ENCODE results near the gene IL17RC. TPM values are rescaled to one million over a fixed set of nuclear protein-coding genes. Genes with fewer than 3 reads are reported as not detected.
A peak's percentile ranks its signal among the peaks of the same experiment; 100 is the strongest.

Gene IL17RC
- total and polyA plus RNA-seq, 2 donors (not counting 1 experiment from before 2014, with no cell fraction given): 17.1 to 17.5 TPM

GRCh38 chr3:9951598-9951961 lies 34.7 kb downstream of the IL17RC start:
- Histone ChIP-seq H3K4me1 (ENCODE audit: control insufficient read depth, extremely low read depth, insufficient read depth, low read length) (peaks cover 10% of the 10 kb centered on the region), H3K36me3 (ENCODE audit: control insufficient read depth, insufficient read depth, low read length) (no peaks in the 10 kb centered on the region), H4K20me1 (ENCODE audit: control insufficient read depth, extremely low read depth, insufficient read depth, low read length) (no peaks in the 10 kb centered on the region), H2AFZ (ENCODE audit: low read length) (no peak overlapping the region), H3K9me3 (ENCODE audit: control insufficient read depth, insufficient read depth, low read depth, low read length) (no peaks in the 10 kb centered on the region), H3K79me2 (ENCODE audit: control insufficient read depth, insufficient read depth, low read length) (no peaks in the 10 kb centered on the region), H3K4me3 (replicated peaks in 1 of 4; ENCODE audit: control extremely low read depth in 1 of 4, insufficient read depth in 1 of 4, low read depth in 3 of 4, low read length in 4 of 4) (peak overlapping the region; percentile 22 to 74 (median 50)), H3K27me3 (ENCODE audit: control insufficient read depth, insufficient read depth, low read length) (no peaks in the 10 kb centered on the region), H3K27ac (ENCODE audit: insufficient read depth, low read length) (no peak overlapping the region), H3K4me2 (ENCODE audit: extremely low read depth, insufficient read depth, low read length) (peak overlapping the region; percentile 83), H3K9ac (ENCODE audit: insufficient read depth, low read length) (no peak overlapping the region)
- TF ChIP-seq, protein P1, sequence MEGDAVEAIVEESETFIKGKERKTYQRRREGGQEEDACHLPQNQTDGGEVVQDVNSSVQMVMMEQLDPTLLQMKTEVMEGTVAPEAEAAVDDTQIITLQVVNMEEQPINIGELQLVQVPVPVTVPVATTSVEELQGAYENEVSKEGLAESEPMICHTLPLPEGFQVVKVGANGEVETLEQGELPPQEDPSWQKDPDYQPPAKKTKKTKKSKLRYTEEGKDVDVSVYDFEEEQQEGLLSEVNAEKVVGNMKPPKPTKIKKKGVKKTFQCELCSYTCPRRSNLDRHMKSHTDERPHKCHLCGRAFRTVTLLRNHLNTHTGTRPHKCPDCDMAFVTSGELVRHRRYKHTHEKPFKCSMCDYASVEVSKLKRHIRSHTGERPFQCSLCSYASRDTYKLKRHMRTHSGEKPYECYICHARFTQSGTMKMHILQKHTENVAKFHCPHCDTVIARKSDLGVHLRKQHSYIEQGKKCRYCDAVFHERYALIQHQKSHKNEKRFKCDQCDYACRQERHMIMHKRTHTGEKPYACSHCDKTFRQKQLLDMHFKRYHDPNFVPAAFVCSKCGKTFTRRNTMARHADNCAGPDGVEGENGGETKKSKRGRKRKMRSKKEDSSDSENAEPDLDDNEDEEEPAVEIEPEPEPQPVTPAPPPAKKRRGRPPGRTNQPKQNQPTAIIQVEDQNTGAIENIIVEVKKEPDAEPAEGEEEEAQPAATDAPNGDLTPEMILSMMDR (conservative IDR thresholded peaks at IDR 0.05 in 1 of 2, IDR thresholded peaks at IDR 0.05 in 1 of 2; ENCODE audit: low read depth in 1 of 2, low read length in 2 of 2): no peak
- no peak for TF ChIP-seq EZH2 (IDR thresholded peaks at IDR 0.05; ENCODE audit: low read length, missing control alignments)
- DNase-seq (ENCODE audit: low read depth in 2 of 2): no peak

DNA sequence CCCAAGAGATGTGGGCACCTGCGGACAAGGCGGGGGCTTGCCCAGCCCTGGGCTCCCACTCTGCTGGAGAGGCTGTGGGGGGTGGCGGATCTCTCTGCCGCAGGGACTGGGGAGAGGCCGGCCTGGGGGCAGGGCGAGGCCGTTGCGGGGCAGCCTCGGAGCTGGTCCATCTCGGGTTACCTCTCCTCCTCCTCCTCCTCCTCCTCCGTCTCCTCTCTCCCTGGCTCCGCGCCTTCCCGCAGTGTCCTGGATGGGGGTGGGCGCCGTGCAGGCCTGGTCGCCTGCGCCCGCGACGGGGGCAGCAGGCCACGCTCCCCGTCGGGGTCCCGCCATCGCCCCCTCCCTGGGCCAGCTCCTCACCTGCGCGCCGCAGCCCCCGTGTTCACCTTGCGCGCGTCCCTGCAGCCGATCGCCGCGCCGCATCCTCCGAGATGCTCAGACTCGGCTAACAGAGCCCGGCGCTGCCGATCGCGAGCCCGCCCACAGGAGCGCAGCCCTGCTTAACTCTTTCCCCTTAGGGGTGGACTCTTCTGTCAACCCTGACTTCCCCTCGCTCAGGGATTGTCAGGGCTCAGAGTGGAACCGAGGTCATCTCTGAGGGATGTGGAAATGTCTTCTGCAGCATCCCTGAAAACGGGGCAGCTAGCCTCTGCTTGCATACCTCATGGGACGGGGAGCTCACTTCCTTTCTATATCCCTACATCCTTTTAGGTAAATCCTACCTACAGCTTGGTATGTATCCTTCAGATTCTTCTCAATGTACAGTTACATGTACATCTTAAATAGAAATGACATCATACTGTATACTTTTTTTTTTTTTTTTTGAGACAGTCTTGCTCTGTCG lies 35.3 kb downstream of the IL17RC start, which contains the start of gene PRRT3:
Gene PRRT3, minus strand, starts transcription at position 447 of the 844 bp plus-strand sequence. CDS start 2,293 bp downstream, outside the sequence.
- no peak within 1 kb of the TSS for H3K9ac ChIP-seq (ENCODE audit: insufficient read depth, low read length)
- no peaks in the 10 kb centered on the region for H4K20me1 ChIP-seq (ENCODE audit: control insufficient read depth, extremely low read depth, insufficient read depth, low read length)
- H3K9me3 ChIP-seq (ENCODE audit: control insufficient read depth, insufficient read depth, low read depth, low read length): no peaks in the 10 kb centered on the region
- no peaks in the 10 kb centered on the region for H3K79me2 ChIP-seq (ENCODE audit: control insufficient read depth, insufficient read depth, low read length)
- H3K4me1 ChIP-seq (ENCODE audit: control insufficient read depth, extremely low read depth, insufficient read depth, low read length): peaks cover 10% of the 10 kb centered on the region
- H2AFZ ChIP-seq (ENCODE audit: low read length): peak within 1 kb of the TSS; percentile 42
- H3K27ac ChIP-seq (ENCODE audit: insufficient read depth, low read length): no peak within 1 kb of the TSS
- peak within 1 kb of the TSS; percentile 22 to 74 (median 50) for H3K4me3 ChIP-seq (replicated peaks in 1 of 4; ENCODE audit: control extremely low read depth in 1 of 4, insufficient read depth in 1 of 4, low read depth in 3 of 4, low read length in 4 of 4)
- DNase-seq (ENCODE audit: low read depth in 2 of 2): peak; percentile 42 to 45
- H3K27me3 ChIP-seq (ENCODE audit: control insufficient read depth, insufficient read depth, low read length): no peaks in the 10 kb centered on the region
- TF ChIP-seq, protein P1 (conservative IDR thresholded peaks at IDR 0.05 in 1 of 2, IDR thresholded peaks at IDR 0.05 in 1 of 2; ENCODE audit: low read depth in 1 of 2, low read length in 2 of 2): no peak
- no peak for TF ChIP-seq EZH2 (IDR thresholded peaks at IDR 0.05; ENCODE audit: low read length, missing control alignments)
- H3K36me3 ChIP-seq (ENCODE audit: control insufficient read depth, insufficient read depth, low read length): no peaks in the 10 kb centered on the region
- peak within 1 kb of the TSS; percentile 83 for H3K4me2 ChIP-seq (ENCODE audit: extremely low read depth, insufficient read depth, low read length)

DNA sequence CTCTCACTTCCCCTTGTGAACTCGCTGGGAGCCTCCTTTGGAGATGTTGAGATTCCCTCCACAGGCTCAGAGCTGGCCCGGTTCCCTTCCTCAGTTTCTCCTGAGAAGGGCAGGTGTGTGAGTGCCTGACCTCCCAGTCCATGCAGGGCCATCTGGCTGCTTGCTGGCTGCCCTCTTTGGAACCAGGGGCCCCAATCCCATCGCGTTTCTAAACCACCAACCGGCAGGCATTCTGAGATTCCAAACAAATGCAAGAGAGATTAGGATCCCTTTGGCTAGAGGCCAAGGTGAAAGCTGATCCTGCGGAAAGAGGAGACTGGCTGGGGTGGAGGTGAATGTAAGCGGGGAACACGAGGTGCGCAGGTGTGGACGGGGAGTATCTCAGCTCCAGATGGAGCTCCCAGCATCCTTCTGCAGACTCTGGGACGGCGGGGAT lies 38.2 kb downstream of the IL17RC start:
- TF ChIP-seq EZH2 (IDR thresholded peaks at IDR 0.05; ENCODE audit: low read length, missing control alignments): no peak
- TF ChIP-seq, protein P1 (conservative IDR thresholded peaks at IDR 0.05 in 1 of 2, IDR thresholded peaks at IDR 0.05 in 1 of 2; ENCODE audit: low read depth in 1 of 2, low read length in 2 of 2): no peak
- H3K27ac ChIP-seq (ENCODE audit: insufficient read depth, low read length): no peak overlapping the region
- no peaks in the 10 kb centered on the region for H4K20me1 ChIP-seq (ENCODE audit: control insufficient read depth, extremely low read depth, insufficient read depth, low read length)
- H3K79me2 ChIP-seq (ENCODE audit: control insufficient read depth, insufficient read depth, low read length): no peaks in the 10 kb centered on the region
- H3K36me3 ChIP-seq (ENCODE audit: control insufficient read depth, insufficient read depth, low read length): no peaks in the 10 kb centered on the region
- no peak overlapping the region for H3K4me2 ChIP-seq (ENCODE audit: extremely low read depth, insufficient read depth, low read length)
- H3K4me1 ChIP-seq (ENCODE audit: control insufficient read depth, extremely low read depth, insufficient read depth, low read length): peaks cover 5% of the 10 kb centered on the region
- H2AFZ ChIP-seq (ENCODE audit: low read length): no peak overlapping the region
- H3K9ac ChIP-seq (ENCODE audit: insufficient read depth, low read length): no peak overlapping the region
- H3K27me3 ChIP-seq (ENCODE audit: control insufficient read depth, insufficient read depth, low read length): no peaks in the 10 kb centered on the region
- H3K9me3 ChIP-seq (ENCODE audit: control insufficient read depth, insufficient read depth, low read depth, low read length): no peaks in the 10 kb centered on the region
- H3K4me3 ChIP-seq (replicated peaks in 1 of 4; ENCODE audit: control extremely low read depth in 1 of 4, insufficient read depth in 1 of 4, low read depth in 3 of 4, low read length in 4 of 4): no peak overlapping the region
- DNase-seq (ENCODE audit: low read depth in 2 of 2): peak; percentile 33 to 40
